GM19324 (cell line): ENCODE data around the gene LRP6.
"Not testable (repeated sequence)": the region's sequence is repeated elsewhere in the genome, so short reads cannot be mapped to it uniquely, and the experiment has no call there.

Experiments used
- ATAC-seq: cut with Tn5 transposase; IDR thresholded peaks from one replicate; pipeline ENCODE4 v1.9.1; 2021; ENCODE audit warnings: mild to moderate bottlenecking, moderate library complexity; ENCODE audit not compliant: unreplicated experiment, low FRiP score

Gene LRP6

DNA sequence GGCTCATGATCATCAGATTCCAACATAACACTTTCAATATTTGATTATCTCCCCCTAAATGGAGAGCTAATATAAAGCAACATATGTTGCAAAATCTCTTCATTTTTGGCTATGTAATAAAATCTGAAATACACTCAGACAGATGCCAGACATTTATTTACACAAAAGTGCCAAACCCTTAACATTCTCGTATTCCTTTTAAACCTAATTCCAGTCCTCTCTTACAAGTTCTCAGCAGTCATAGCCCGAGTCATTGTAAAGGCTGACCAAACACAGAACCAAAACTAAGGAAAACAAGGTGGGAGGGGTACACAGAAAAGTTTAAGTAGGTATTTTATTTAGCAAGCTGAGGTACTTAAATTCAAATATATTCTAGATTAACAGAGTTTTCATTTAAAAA is 81.4 kb downstream of the LRP6 start:
- ATAC-seq, result no peak

DNA sequence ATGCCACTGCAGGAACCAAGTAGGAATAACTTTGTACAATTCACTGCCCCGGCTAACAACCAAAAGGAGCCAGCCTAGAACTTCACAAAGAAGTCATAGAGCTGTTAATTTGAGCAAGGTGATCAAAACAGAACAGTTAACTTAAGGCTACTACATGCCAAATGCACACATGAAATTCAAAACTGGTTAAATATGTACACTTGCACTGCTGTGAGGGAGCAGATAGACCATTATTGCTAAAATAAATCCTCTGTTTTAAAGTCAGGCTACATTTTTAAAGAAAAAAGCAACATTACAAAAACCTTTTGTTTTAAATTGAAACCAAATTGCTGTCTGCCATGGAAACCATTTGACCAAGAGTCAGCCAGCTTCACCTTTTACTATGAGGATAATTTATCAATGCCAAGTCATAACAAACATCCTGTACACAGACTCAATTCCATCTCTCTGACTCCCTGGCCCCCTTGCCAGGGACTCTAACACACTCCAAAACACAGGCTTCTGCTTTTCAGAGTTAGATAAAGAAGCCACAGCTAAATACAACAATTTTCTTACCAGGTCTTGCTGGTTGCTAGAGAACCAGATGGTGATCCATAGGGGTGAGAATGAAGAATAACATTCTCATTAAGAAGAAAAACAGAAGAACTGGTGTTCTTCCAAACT is 84.0 kb downstream of the LRP6 start:
- no peak for ATAC-seq

DNA sequence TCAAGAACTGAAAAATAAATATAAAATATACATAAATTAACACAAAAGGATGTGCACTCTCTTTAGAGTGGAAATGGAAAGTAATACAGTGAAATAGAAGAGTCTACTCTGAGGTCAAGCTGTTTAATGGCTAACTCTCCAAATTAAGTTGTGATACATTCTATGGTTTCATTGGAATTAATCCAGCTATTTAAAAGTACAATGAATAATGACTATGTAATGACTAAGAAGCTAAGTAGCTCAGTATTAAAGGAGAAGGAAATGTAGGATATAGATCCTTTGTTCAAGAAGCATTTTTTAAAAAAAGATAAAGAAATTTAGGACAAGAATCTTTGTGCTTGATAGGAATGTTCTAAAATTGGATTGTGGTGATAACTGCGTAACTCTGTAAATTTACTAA is 85.3 kb downstream of the LRP6 start:
- no peak for ATAC-seq

DNA sequence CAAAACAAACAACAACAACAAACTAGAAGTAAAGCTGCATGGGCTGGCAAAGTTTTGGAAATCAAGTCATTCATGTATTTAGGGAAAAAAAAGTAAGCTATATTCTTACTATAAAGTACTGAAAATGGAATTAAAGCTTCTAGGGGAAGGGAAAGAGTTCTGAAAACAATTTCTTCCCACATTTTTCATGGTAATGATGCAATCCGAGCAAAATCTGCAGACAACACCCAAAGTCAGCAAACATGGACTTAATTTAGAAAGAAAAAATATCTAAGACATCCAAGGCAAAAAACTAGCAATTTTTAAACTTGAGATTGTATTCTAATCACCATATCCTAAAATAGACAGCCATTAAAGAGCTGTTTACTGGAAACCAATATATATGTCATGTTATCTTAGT is 86.3 kb downstream of the LRP6 start:
- no peak for ATAC-seq

DNA sequence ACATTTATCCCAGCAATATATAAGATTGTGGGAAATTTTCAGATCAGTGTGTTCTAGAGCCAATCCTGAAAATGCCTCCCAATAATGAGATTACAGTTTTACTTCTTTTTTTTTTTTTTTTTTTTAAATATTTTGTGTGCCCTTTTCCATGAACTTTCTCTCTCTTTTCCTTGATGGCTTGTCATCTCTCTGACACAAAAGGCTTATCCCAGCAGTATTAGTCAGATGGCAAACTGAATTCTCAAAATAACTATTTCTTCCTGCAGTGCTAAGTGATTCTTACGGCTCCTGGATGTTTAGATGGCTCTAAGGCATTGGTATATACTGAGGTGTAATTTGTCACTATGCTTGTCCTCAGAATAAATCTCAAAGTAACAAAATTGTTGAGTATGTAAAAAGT is 86.7 kb downstream of the LRP6 start:
- ATAC-seq, result no peak

DNA sequence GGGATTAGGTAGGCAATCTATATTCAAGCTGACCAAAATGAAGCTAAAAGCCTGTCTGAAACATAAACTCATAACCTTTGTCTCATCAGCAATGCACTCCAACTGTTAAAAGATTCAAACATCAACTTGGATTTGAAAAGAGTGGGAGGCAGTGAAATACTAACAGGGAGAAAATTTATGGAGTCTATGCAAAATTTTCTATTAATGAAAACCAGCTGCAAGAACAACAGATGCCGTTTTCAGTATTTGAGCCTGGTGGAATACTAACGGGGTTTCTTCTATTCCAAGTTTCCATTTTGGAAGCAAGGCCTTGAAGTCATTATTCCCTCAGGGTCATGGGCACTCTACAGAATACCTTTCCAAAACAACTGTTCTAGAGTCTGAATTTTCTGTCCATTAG is 88.3 kb downstream of the LRP6 start:
- no peak for ATAC-seq

DNA sequence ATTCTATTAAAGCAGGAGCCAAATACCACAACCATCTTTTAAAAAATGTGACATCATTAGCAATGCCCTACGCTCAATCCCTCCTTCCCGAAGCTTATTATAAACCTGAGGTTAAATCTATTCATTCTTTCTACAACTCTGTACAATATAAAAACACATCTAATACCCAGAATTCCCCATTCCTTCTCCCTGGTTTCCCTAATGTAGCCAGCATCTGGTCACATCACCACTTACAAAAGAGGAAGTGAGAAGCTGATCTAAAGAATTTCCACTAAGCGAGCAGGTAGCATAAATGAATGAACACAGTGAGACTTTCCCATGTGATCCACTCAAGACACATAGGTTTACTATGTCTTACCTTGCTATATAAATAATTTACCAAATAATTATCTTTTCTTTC is 90.4 kb downstream of the LRP6 start:
- ATAC-seq, result no peak

DNA sequence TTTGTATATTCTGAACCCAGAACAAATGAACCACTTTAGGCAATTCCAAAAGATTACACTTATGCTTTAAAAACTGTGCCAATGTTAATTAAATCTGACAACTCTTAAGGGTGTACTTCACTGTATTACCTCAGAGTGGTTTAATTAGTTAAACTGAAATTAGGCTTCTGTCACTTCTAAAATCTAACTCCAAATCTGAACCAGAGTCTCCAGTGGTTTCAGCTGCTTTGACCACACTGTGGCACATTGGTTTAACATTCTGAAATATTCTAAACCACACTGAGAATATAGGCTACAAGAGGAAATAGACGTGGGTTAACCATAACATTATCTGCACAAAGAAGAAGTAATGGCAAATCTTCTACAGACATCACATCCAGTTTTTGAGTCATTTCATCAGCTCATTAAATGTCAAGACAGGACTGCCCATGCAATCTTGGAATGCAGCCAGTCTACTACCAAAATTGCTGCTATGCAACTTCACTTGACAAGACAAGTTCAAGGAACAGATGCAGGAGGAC is 94.8 kb downstream of the LRP6 start:
- ATAC-seq, result no peak

DNA sequence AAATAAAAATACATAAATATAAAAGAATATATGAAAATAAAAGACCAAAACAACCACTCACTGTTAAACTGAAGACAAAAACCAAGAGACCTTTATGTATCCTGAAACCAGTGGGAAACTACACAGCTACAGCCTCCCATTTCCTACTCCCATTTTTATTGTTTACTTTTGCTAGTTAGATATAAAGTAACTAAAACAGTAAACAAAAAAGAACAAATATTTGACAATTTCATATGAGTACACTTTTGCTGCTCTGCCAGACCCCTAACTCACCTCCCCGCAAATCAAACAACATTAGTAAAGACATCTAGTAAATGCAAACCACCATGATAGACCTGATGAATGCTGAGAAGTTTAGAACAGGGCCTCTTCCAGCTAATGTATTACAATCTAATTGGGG is 99.0 kb downstream of the LRP6 start:
- no peak for ATAC-seq

DNA sequence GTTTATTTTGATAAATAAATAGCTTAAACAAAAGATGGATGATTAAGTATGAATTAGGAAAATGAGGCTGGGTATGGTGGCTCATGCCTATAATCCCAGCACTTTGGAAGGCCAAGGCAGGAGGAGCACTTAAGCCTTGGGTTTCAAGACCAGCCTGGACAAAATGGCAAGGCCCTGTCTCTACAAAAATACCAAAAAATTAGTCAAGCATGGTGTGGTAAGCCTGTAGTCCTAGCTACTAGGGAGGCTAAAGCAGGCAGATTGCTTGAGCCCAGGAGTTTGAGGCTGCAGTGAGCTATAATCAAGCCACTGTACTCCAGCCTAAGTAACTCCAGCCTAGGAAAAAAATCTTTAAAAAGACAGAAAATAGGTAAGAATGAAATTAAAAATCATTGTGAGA is 100.1 kb downstream of the LRP6 start:
- no peak for ATAC-seq

DNA sequence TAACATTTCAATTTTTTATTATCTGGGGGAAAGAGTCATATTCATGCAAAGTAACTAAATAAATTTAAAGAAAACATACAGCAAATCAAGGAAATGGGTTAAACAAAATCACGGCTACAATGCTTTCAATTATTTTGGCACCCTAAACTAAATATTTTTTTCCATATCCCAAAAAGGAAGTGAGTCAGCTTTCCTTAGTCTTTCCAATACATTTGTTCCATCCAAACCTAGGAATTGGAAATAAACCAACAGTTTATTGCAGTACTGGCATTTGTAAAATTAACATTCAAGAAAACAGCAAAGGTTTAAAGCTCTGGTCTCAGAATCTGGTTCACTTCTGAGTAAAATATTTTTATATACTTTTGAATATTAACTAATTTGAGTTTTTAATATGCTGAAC is 106.9 kb downstream of the LRP6 start:
- no peak for ATAC-seq

DNA sequence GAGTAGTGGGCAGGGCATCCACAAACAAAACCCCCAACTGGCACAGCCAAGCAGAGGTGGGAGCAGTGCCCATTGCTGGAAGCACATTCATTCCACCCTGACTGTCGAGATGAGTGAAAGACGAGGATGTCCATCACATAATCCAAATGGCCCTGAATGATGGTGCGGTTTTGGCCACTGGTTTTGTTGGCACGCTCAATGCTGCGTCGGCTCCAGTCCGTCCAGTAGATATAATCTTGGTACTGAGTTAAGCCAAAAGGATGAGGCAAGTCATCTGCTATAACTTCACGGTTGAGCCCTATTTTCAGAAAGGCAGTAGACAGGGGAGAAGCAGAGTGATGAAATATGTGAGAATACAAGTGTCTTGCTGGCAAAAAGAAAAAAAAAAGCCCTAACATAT is 108.0 kb downstream of the LRP6 start:
- ATAC-seq, result no peak

DNA sequence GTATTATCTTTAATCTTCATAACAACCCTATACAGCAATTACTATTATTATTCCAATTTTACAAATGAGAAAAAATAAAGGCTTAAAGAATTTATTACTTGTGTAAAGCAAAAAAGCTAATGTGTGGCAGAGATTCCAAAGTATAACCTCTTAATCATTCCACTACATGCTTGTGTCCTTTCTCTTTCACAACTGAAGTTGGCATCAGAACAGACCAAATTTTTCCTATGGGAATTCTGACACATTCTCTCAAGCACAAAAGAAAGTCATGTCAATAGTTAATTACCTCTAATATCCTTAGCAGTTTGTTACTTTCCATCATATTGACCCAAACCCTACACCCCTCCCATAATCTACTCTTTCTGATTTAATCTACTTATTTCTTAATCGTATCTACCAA is 109.4 kb downstream of the LRP6 start:
- no peak for ATAC-seq

DNA sequence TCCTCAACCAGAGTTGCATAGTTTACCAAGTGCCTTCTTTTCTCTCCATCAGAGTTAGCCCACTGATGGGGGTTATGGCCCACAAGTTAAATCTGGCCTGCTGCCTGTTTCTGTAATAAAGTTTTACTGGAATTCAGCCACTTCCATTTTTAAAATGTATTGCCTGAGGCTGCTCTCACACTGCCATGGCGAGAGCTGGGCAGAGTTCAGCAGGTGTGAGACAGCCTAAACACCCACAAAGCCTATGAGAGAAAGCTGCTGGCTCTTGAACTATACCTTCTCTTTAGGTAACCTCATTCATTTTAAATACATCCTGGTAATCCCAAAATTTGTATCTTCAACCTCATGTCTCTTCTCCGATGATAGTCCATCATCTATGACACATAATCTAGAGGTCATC is 110.0 kb downstream of the LRP6 start:
- no peak for ATAC-seq

DNA sequence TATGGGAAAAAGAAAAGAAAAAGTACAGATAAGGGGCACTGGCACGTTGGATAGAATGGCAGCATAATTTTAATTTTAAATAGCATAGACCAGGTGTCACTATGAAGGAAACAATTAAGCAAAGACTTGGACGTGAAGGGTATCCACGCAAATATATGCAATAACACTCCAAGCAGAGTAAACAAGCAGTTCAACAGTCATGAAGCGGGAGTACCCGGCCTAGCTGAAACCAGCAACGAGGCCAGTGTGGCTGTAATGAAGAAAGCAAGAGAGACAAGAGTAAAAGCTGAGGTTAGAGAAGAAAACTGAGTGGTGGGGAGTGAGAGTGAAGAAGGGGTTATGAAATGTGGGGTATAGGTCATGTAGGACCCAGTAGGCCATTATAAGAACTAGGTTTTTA is 110.7 kb downstream of the LRP6 start:
- no peak for ATAC-seq

DNA sequence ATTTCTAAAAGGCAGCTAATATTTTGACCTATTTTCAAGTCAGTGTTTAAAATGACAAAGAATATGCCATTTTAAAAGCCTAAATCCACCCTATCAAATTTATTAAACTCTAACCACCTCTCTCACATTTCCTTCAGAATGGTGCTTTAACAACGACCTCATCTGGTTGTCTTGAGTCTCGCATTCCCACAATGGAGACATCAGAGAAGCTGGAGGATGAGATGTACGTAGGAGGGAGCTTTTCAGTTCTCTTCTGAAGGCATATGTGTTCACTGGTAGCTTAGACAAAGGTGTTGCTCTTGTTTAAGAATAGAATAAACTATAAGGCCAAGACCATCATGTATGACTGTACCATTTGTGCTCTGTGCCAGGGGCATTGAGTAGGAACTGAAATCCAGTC is 113.2 kb downstream of the LRP6 start:
- ATAC-seq, result no peak

DNA sequence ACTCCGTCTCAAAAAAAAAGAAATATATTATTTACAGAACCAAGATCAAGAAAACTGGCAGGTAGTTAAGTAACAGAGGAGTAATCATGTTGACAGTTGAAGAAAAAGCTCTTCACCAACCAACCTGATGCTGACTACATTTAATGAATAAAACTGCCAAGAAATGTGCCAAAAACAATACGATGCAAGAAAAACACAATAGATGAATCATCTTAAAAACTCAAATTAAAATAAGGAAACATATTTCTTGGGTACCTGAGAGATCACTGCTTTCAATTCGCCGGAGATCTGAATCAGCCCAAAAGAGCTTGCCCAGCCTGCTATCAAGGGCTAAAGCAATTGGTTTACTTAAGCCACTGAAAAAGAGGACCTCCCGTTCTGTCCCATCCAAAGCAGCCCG is 119.7 kb downstream of the LRP6 start:
- ATAC-seq, result no peak

DNA sequence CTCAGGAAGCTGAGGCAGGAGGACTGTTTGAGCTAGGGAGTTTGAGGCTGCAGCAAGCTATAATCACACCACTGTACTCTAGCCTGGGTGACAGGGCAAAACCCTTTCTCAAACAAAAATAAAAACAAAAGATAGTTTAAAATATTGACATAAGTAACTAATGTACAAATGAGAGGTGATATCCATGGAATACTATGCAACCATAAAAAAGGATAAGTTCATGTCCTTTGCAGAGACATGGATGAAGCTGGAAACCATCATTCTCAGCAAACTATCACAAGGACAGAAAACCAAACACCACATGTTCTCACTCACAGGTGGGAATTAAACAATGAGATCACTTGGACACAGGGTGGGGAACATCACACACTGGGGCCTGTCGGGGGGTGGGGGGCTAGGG is 122.3 kb downstream of the LRP6 start:
- not testable (repeated sequence) for ATAC-seq

DNA sequence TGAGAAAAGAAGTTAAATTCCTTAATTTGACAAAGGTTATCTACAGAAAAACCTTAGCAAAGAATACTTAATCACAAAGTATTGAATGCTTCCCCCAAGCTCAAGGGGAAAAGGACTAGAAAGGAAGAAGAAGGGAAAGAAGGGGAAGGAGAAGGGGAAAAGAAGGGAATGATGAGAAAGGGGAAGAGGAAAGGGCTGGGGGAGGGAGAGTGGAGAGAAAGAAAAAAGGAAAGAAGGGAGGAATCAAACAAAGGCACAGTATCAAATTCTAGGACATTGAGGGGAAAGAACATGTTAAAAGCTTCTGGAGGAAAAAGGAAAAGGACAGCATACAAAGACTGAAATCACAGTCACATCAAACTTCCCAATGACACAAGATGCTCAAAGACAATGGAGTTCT is 125.8 kb downstream of the LRP6 start:
- ATAC-seq, result no peak

DNA sequence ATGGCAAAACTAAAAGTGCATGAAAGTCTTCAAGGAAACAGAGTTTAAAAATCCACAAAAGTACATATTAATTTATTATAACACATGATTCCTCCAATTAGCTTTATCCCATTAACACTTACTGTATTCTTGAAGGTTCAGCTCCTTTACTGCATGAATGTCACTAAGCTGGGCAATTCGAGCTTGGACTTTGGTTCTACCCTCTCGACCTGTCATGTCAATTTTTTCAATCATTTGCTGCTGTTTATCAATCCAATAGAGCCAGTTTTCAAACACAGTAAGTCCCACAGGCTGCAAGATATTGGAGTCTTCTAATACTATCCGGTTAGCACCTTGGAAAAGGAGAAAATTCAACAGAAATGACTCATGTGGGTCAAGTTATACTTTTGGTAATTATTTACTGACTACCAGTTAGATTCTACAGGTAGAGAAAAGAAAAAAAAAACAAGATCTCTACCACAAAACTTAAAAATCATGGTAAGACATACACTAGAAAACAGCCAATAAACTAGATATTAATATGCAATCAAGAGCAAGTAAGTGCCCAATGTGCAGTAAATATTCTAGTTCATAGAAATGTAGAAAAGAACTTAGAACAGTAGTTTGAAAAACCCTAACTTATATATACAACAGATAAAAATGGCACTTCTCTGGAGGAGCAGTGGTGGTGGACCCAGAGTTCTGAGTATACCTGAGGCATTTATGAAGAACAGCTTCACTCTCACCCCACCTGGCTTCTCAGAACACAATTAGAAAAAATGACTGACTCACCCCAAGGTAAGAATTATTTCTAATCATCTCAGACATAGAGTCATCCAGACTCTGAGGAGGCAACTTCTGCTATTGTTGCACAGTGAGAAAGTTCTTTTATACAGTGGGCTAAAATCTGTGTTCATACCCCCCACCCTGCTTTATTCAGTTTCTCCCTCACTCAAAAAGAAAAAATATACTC is 128.4 kb downstream of the LRP6 start:
- ATAC-seq, result no peak

DNA sequence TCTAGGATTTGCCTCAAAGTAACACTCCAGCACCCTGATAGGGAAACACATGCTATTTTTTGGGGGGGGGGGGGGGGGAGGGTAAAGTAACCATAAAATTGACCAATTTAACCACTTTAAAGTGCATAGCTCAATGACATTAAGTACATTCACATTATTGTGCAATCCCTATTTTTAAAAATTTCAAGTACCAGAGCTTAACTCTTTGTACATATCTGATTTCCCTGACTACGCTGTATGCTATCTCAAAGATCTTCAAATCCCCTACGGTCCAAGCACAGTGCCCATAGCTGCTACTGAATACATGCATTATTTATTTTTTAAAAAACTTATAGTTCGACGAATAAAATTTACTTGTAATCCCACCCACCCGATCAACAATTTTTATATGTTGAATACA is 133.1 kb downstream of the LRP6 start:
- no peak for ATAC-seq

DNA sequence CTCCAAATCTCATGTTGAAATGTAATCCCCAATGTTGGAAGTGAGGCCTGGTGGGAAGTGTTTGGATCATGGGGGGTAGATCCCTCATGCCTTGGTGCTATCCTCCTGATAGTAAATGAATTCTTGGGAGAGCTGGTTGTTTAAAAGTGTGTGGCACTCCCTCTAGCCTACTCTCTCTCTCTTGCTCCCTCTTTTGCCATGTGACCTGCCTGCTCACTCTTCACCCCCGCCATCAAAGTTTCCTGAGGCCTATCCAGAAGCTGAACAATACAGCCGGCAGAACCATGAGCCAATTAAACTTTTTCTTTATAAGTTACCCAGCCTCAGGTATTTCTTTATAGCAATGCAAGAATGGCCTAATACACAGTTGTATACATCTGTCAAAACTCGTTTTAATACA is 133.6 kb downstream of the LRP6 start:
- ATAC-seq, result no peak
